H1 (cell line): ENCODE data around the gene ILF2. TPM values are rescaled to one million over a fixed set of nuclear protein-coding genes. Genes with fewer than 3 reads are reported as not detected.
A peak's percentile ranks its signal among the peaks of the same experiment; 100 is the strongest.

Experiments used
- CTCF ChIA-PET: fragments of 300-600 bp; sonication (Branson Sonifier 250); formaldehyde crosslinking; loops from one replicate; lab custom pipeline; 2021; ENCODE audit not compliant: partially characterized antibody; lab: Charles Lee
- POLR2A ChIA-PET: fragments of 300-600 bp; sonication (Branson Sonifier 250); formaldehyde crosslinking; loops from one replicate; lab custom pipeline; 2021; ENCODE audit warnings: inconsistent platforms; ENCODE audit not compliant: partially characterized antibody; lab: Charles Lee
- DNase-seq, 2 experiments: peaks; one replicate each; pipeline versions ENCODE4 v3.0.0 to v3.0.0-alpha.2; 2010 to 2022; ENCODE audit warnings: low spot score in 2 of 2, low read depth in 1 of 2, mixed read lengths in 1 of 2
- FAIRE-seq: peaks from 2 replicates; lab custom pipeline; 2011; peaks lifted over from hg19 to GRCh38; lab: Jason Lieb, UNC
- H2AFZ ChIP-seq: 2 replicates; pipeline ENCODE4 v1.8.1; 2012; ENCODE audit warnings: low read length, inconsistent platforms
- H2AK5ac ChIP-seq: 2 replicates; pipeline ENCODE4 v1.6.1; 2013; ENCODE audit warnings: low read depth, low read length
- H2BK120ac ChIP-seq: replicated peaks from 2 replicates; pipeline ENCODE3; 2013; ENCODE audit warnings: low read depth, low read length, inconsistent platforms
- H2BK12ac ChIP-seq: 2 replicates; pipeline ENCODE4 v1.6.1; 2013; ENCODE audit warnings: low read depth, low read length
- H2BK15ac ChIP-seq: 2 replicates; pipeline ENCODE4 v1.6.1; 2013; ENCODE audit warnings: low read length
- H2BK20ac ChIP-seq: 2 replicates; pipeline ENCODE4 v1.6.1; 2013; ENCODE audit warnings: low read length
- H2BK5ac ChIP-seq: 2 replicates; pipeline ENCODE4 v1.6.1; 2013; ENCODE audit warnings: low read depth, low read length
- H3K14ac ChIP-seq: 2 replicates; pipeline ENCODE4 v1.6.1; 2013; ENCODE audit warnings: inconsistent platforms; ENCODE audit not compliant: insufficient read length
- H3K18ac ChIP-seq: 2 replicates; pipeline ENCODE4 v1.6.1; 2013; ENCODE audit warnings: low read length; ENCODE audit errors: extremely low read depth
- H3K23ac ChIP-seq: 2 replicates; pipeline ENCODE4 v1.6.1; 2013; ENCODE audit warnings: inconsistent platforms; ENCODE audit not compliant: insufficient read length
- H3K23me2 ChIP-seq: 2 replicates; pipeline ENCODE4 v1.6.1; 2013; ENCODE audit warnings: low read depth, low read length
- H3K27ac ChIP-seq: 2 replicates; pipeline ENCODE4 v1.6.1; 2011; ENCODE audit warnings: low read depth, low read length, inconsistent platforms
- H3K27me3 ChIP-seq, 4 experiments: replicated peaks in 1 of 4; 1 replicate in 1 of 4; 2 replicates in 3 of 4; pipeline versions ENCODE4 v1.6.1 to v1.8.1; 2011 to 2013; ENCODE audit warnings: low read length in 3 of 4, mild to moderate bottlenecking in 3 of 4, inconsistent platforms in 2 of 4, mixed read lengths in 2 of 4, moderate library complexity in 1 of 4; ENCODE audit not compliant: control insufficient read depth in 3 of 4, insufficient read depth in 3 of 4; ENCODE audit errors: extremely low read depth in 1 of 4
- H3K36me3 ChIP-seq, 4 experiments: 2 replicates each; pipeline versions ENCODE4 v1.6.1 to v1.8.1; 2011 to 2013; ENCODE audit warnings: mild to moderate bottlenecking in 4 of 4, low read length in 3 of 4, moderate library complexity in 2 of 4, control low read depth in 1 of 4, inconsistent platforms in 1 of 4; ENCODE audit not compliant: insufficient read depth in 4 of 4, control insufficient read depth in 2 of 4
- H3K4ac ChIP-seq: replicated peaks from 2 replicates; pipeline ENCODE3; 2013; ENCODE audit warnings: low read length, low read depth, mixed read lengths, inconsistent platforms; ENCODE audit not compliant: insufficient read length
- H3K4me1 ChIP-seq, 4 experiments: replicated peaks in 1 of 4; 1 replicate in 1 of 4; 2 replicates in 3 of 4; pipeline versions ENCODE4 v1.6.1 to v1.8.1; 2011 to 2013; ENCODE audit warnings: low read length in 3 of 4, inconsistent platforms in 2 of 4, mixed read lengths in 1 of 4; ENCODE audit not compliant: insufficient read depth in 4 of 4, control insufficient read depth in 3 of 4
- H3K4me2 ChIP-seq, 2 experiments: 2 replicates each; pipeline versions ENCODE4 v1.6.1 to v1.8.1; 2011 to 2013; ENCODE audit warnings: low read depth in 2 of 2, low read length in 2 of 2, control low read depth in 1 of 2, inconsistent platforms in 1 of 2, mild to moderate bottlenecking in 1 of 2; ENCODE audit not compliant: insufficient read depth in 1 of 2
- H3K4me3 ChIP-seq, 4 experiments: fragments of 200-600, 300-600 bp in 1 of 4; sonication (generic), shearing (Covaris generic), sonication (Bioruptor Twin) in 1 of 4; 2 replicates each; pipeline versions ENCODE4 v1.5.1 to v1.8.1; 2011 to 2016; ENCODE audit warnings: low read length in 4 of 4, low read depth in 3 of 4, control low read depth in 2 of 4, inconsistent platforms in 2 of 4, mild to moderate bottlenecking in 2 of 4, mixed read lengths in 1 of 4, moderate library complexity in 1 of 4; ENCODE audit not compliant: insufficient read depth in 2 of 4; ENCODE audit errors: extremely low read depth in 1 of 4
- H3K56ac ChIP-seq: replicated peaks from 2 replicates; pipeline ENCODE3; 2013; ENCODE audit warnings: low read depth, mild to moderate bottlenecking, mixed read lengths, low read length, inconsistent platforms; ENCODE audit not compliant: insufficient read length
- H3K79me1 ChIP-seq: 2 replicates; pipeline ENCODE4 v1.6.1; 2013; ENCODE audit warnings: low read depth, low read length, control low read depth
- H3K79me2 ChIP-seq, 2 experiments: 2 replicates each; pipeline versions ENCODE4 v1.6.1 to v1.8.1; 2012 to 2013; ENCODE audit warnings: low read length in 2 of 2, mild to moderate bottlenecking in 2 of 2, inconsistent platforms in 1 of 2; ENCODE audit not compliant: insufficient read depth in 2 of 2, control insufficient read depth in 1 of 2
- H3K9ac ChIP-seq, 4 experiments: replicated peaks in 1 of 4; 1 replicate in 1 of 4; 2 replicates in 3 of 4; pipeline versions ENCODE4 v1.6.1 to v1.8.1; 2011 to 2013; ENCODE audit warnings: low read depth in 3 of 4, low read length in 3 of 4, control low read depth in 2 of 4, mild to moderate bottlenecking in 2 of 4, moderate library complexity in 2 of 4, inconsistent platforms in 1 of 4; ENCODE audit errors: extremely low read depth in 1 of 4
- H3K9me3 ChIP-seq, 2 experiments: 2 replicates each; pipeline versions ENCODE4 v1.6.1 to v1.8.1; 2012 to 2013; ENCODE audit warnings: mild to moderate bottlenecking in 2 of 2, moderate library complexity in 2 of 2, control low read depth in 1 of 2, inconsistent platforms in 1 of 2, low read depth in 1 of 2, low read length in 1 of 2, mixed read lengths in 1 of 2; ENCODE audit not compliant: insufficient read depth in 2 of 2
- H4K20me1 ChIP-seq, 2 experiments: replicated peaks in 1 of 2; 2 replicates each; pipeline versions ENCODE3 to v1.8.1; 2011 to 2013; ENCODE audit warnings: inconsistent platforms in 2 of 2, low read length in 2 of 2, mild to moderate bottlenecking in 1 of 2; ENCODE audit not compliant: insufficient read depth in 2 of 2, control insufficient read depth in 1 of 2
- H4K5ac ChIP-seq: 2 replicates; pipeline ENCODE4 v1.6.1; 2013; ENCODE audit warnings: low read length, low read depth, mixed read lengths, inconsistent platforms; ENCODE audit not compliant: insufficient read length
- H4K8ac ChIP-seq: 2 replicates; pipeline ENCODE4 v1.8.0; 2013; ENCODE audit warnings: mild to moderate bottlenecking, moderate library complexity, low read length, inconsistent platforms; ENCODE audit not compliant: insufficient read depth; ENCODE audit errors: extremely low read depth
- H4K91ac ChIP-seq: replicated peaks from 2 replicates; pipeline ENCODE3; 2013; ENCODE audit warnings: low read length, mixed read lengths, inconsistent platforms; ENCODE audit not compliant: insufficient read length
- BCL11A ChIP-seq, 2 experiments: IDR thresholded peaks; one replicate each; pipeline ENCODE4 v1.6.1; 2011; ENCODE audit warnings: low read depth in 2 of 2, low read length in 2 of 2, mild to moderate bottlenecking in 2 of 2
- CEBPB ChIP-seq: IDR thresholded peaks from 2 replicates; pipeline ENCODE4 v1.6.1; 2012; ENCODE audit warnings: low read depth, low read length
- CTBP2 ChIP-seq: IDR thresholded peaks from 2 replicates; pipeline ENCODE4 v1.7.0; 2011; ENCODE audit warnings: borderline replicate concordance, mild to moderate bottlenecking, moderate library complexity, mixed read lengths, low read length; ENCODE audit not compliant: insufficient read depth, insufficient read length
- GTF2F1 ChIP-seq: IDR thresholded peaks from 2 replicates; pipeline ENCODE4 v1.6.1; 2012; ENCODE audit warnings: low read depth, low read length, improper control_type of control experiment, borderline replicate concordance
- SIN3A ChIP-seq, 2 experiments: IDR thresholded peaks in 1 of 2; conservative IDR thresholded peaks in 1 of 2; 2 replicates each; pipeline ENCODE4 v1.6.1; 2011 to 2012; ENCODE audit warnings: low read length in 2 of 2, improper control_type of control experiment in 1 of 2, low read depth in 1 of 2, mild to moderate bottlenecking in 1 of 2
- SRF ChIP-seq: IDR thresholded peaks from 2 replicates; pipeline ENCODE4 v1.6.1; 2011; ENCODE audit warnings: mild to moderate bottlenecking, low read depth, low read length, moderate library complexity
- TAF7 ChIP-seq: optimal IDR thresholded peaks from 2 replicates; pipeline ENCODE3; 2011; ENCODE audit warnings: low read depth, mild to moderate bottlenecking, inconsistent platforms, low read length, moderate library complexity, borderline replicate concordance
- TBP ChIP-seq: IDR thresholded peaks from 2 replicates; pipeline ENCODE4 v1.6.1; 2011; ENCODE audit warnings: low read depth, low read length, improper control_type of control experiment
- TCF12 ChIP-seq: IDR thresholded peaks from 2 replicates; pipeline ENCODE4 v1.6.1; 2011; ENCODE audit warnings: low read depth, mild to moderate bottlenecking, low read length
- YY1 ChIP-seq: IDR thresholded peaks from 2 replicates; pipeline ENCODE4 v1.6.1; 2011; ENCODE audit warnings: low read depth, mild to moderate bottlenecking, low read length
- WGBS, 2 experiments: shearing (Covaris generic) in 1 of 2; methylation state at CpG; one replicate each; pipeline versions ENCODE4 v1.1.6 to v1.1.7; 2013 to 2015; ENCODE audit warnings: low lambda C conversion rate in 2 of 2, mixed read lengths in 2 of 2, inconsistent platforms in 1 of 2, low coverage in 1 of 2, missing lambda C conversion rate in 1 of 2; ENCODE audit not compliant: insufficient replicate concordance in 2 of 2, insufficient coverage in 1 of 2, insufficient read length in 1 of 2; ENCODE audit errors: extremely low coverage in 1 of 2, missing lambda C conversion rate in 1 of 2; 5-methylcytosine and 5-hydroxymethylcytosine counted together
- polyA plus RNA-seq, 7 experiments: library from polyadenylated mRNA; depleted of rRNA in 3 of 7; stranded (reverse) in 5 of 7; unstranded in 2 of 7; fragments of >200 nt in 5 of 7; fragments of 200-250 nt in 2 of 7; gene quantifications; 1 replicate in 5 of 7; 2 replicates in 1 of 7; 4 replicates in 1 of 7; pipeline versions ENCODE4 v1.2.1 to v1.2.3, GENCODE V29; 2011 to 2013; ENCODE audit warnings: missing spikeins in 2 of 7, mixed read lengths in 2 of 7
- total RNA-seq: library from RNA; stranded (reverse); fragmentation: NEBNext Ultra II Directional; extraction: Animal tissue kit (Norgen Biotek cat#: 25700); gene quantifications from 2 replicates; pipeline ENCODE4 v1.2.1, GENCODE V29; 2021
- TF ChIP-seq, protein P1 (sequence below): IDR thresholded peaks from 2 replicates; pipeline ENCODE4 v1.6.1; 2012; ENCODE audit warnings: inconsistent platforms
- TF ChIP-seq, protein P2 (sequence below): IDR thresholded peaks from 2 replicates; pipeline ENCODE4 v1.6.1; 2011; ENCODE audit warnings: low read length, improper control_type of control experiment

ILF2 gene
- total and polyA plus RNA-seq, 2 of the 8 experiments (the other 6 are each of a cell fraction or from before 2014, with no cell fraction given) = 389 to 474 TPM

DNA sequence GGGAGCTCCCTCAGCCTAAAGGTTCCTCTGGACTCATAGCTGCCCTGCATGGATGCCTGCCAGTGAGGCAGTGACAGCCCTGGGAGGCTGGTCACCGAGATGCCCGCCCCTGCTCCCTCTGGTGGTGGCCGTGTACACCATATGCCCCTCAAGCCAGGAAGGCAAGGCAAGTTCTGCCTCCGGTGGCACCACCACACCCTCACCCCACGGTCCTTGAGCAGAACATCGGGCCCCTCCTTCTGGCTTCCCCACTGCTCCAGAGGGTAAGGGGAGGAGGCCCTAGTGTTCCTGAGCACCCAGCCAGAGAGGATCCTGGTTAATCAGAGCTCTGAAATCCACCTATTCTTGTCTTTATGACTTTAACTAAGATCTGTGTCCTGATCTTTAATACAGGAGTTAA lies 53.1 kb downstream of the ILF2 start:
- no peak overlapping the region for H3K27ac ChIP-seq
- FAIRE-seq = peak; percentile 19
- TF ChIP-seq CTBP2 = no peak
- no peak for TF ChIP-seq SRF
- TF ChIP-seq TCF12 = no peak
- TF ChIP-seq BCL11A (IDR thresholded peaks at IDR 0.05; ENCODE audit: low read depth in 2 of 2, low read length in 2 of 2) = no peak
- TF ChIP-seq TBP = 0 out of 2 replicates have a peak, but pooled peaks have one; percentile 33
- TF ChIP-seq, protein P1, sequence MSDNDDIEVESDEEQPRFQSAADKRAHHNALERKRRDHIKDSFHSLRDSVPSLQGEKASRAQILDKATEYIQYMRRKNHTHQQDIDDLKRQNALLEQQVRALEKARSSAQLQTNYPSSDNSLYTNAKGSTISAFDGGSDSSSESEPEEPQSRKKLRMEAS = peak; percentile 71; the same call in 1 of the 2 replicates
- TF ChIP-seq, protein P2, sequence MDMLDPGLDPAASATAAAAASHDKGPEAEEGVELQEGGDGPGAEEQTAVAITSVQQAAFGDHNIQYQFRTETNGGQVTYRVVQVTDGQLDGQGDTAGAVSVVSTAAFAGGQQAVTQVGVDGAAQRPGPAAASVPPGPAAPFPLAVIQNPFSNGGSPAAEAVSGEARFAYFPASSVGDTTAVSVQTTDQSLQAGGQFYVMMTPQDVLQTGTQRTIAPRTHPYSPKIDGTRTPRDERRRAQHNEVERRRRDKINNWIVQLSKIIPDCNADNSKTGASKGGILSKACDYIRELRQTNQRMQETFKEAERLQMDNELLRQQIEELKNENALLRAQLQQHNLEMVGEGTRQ = no peak
- TF ChIP-seq SIN3A (conservative IDR thresholded peaks at IDR 0.05 in 1 of 2, IDR thresholded peaks at IDR 0.05 in 1 of 2; ENCODE audit: low read depth in 1 of 2, low read length in 2 of 2) = peak; percentile 59 to 86; a peak in 2 of 4 replicates
- TF ChIP-seq TAF7 = no peak
- TF ChIP-seq YY1 = peak; percentile 75
- TF ChIP-seq CEBPB = no peak
- TF ChIP-seq GTF2F1 = no peak

More for the DNA sequence above, 53.1 kb downstream of the ILF2 start:
- no peak overlapping the region for H3K4ac ChIP-seq
- no peak overlapping the region for H4K5ac ChIP-seq
- H3K27me3 ChIP-seq = no peaks in the 10 kb centered on the region
- peak; percentile 54 to 89 for DNase-seq
- no peaks in the 10 kb centered on the region; the same call in none of the 2 replicates for H3K23me2 ChIP-seq
- no peak overlapping the region for H4K91ac ChIP-seq
- no peak overlapping the region for H2BK20ac ChIP-seq
- no peak overlapping the region for H3K4me2 ChIP-seq
- H3K4me3 ChIP-seq = no peak overlapping the region
- no peak overlapping the region for H3K14ac ChIP-seq
- no peak overlapping the region for H2AFZ ChIP-seq
- WGBS, 2 experiments = 43% methylated on average over 6 of the region's 6 CpGs; no CpG with 5 or more reads in 1 of the 2 experiments
- H4K20me1 ChIP-seq = no peaks in the 10 kb centered on the region
- no peak overlapping the region for H2BK12ac ChIP-seq
- H3K9ac ChIP-seq = no peak overlapping the region
- no peaks in the 10 kb centered on the region for H3K79me1 ChIP-seq
- no peak overlapping the region for H3K56ac ChIP-seq
- H3K4me1 ChIP-seq = peaks cover 0 to 13% (median 5%) of the 10 kb centered on the region in 4 experiments; a peak in 6 of 7 replicates
- H2AK5ac ChIP-seq = no peak overlapping the region
- POLR2A ChIA-PET = interaction anchor here (0.6 to 15.3 kb wide), 7 partner anchors 10 to 78 kb away, joined by 3 to 261 read pairs (median 3); partner anchors contain the start of genes CHTOP, S100A1 and S100A13
- H2BK120ac ChIP-seq = no peak overlapping the region
- CTCF ChIA-PET = interaction anchor here (0.6 to 15.9 kb wide), 27 partner anchors 10 to 460 kb away, joined by 3 to 224 read pairs (median 4); partner anchors contain the start of genes PGLYRP4, S100A1, S100A13 and S100A6
- no peaks in the 10 kb centered on the region for H3K79me2 ChIP-seq
- no peak overlapping the region for H4K8ac ChIP-seq
- no peak overlapping the region for H2BK5ac ChIP-seq
- peaks cover 0 to 6% (median 0%) of the 10 kb centered on the region in 4 experiments; a peak in 4 of 8 replicates for H3K36me3 ChIP-seq
- H3K18ac ChIP-seq = no peak overlapping the region
- no peaks in the 10 kb centered on the region for H3K9me3 ChIP-seq
- H3K23ac ChIP-seq = no peak overlapping the region
- no peak overlapping the region for H2BK15ac ChIP-seq
